B cell (primary cell): ENCODE data around the gene NPIPA1. TPM values are rescaled to one million over a fixed set of nuclear protein-coding genes. Genes with fewer than 3 reads are reported as not detected.
"Not testable (repeated sequence)": the region's sequence is repeated elsewhere in the genome, so short reads cannot be mapped to it uniquely, and the experiment has no call there.

Experiments used
- ATAC-seq: fragments of 200-7000 bp; cut with Tn5 transposase; one replicate; pipeline ENCODE4 v1.10.0; 2021; ENCODE audit warnings: low read depth, mild to moderate bottlenecking, moderate number of reproducible peaks, moderate library complexity
- CTCF ChIA-PET: fragments of 350-600 bp; sonication (Branson Sonifier 250); formaldehyde crosslinking; loops from one replicate; lab custom pipeline; 2021; ENCODE audit warnings: antibody characterized with exemption, inconsistent platforms; lab: Charles Lee
- POLR2A ChIA-PET: fragments of 350-600 bp; sonication (Branson Sonifier 250); formaldehyde crosslinking; loops from one replicate; lab custom pipeline; 2021; ENCODE audit warnings: antibody characterized with exemption; lab: Charles Lee
- DNase-seq: peaks from one replicate; pipeline ENCODE4 v3.0.0; 2013
- H2AFZ ChIP-seq: 2 replicates; pipeline ENCODE4 v1.6.1; 2012; ENCODE audit warnings: mild to moderate bottlenecking, low read depth, low read length; ENCODE audit not compliant: insufficient read depth, poor library complexity, severe bottlenecking
- H3K27ac ChIP-seq, 2 donors: 1 replicate in 1 of 2; 2 replicates in 1 of 2; pipeline ENCODE4 v1.5.1; 2012 to 2013; ENCODE audit warnings: low read length in 2 of 2, mild to moderate bottlenecking in 2 of 2, moderate library complexity in 1 of 2
- H3K27me3 ChIP-seq, 4 experiments: fragments of 200-600 bp in 1 of 4; sonication (generic) in 1 of 4; replicated peaks in 1 of 4; 1 replicate in 2 of 4; 2 replicates in 2 of 4; pipeline versions ENCODE4 v1.6.1 to v1.7.0; 2013 to 2016; ENCODE audit warnings: low read length in 3 of 4, mild to moderate bottlenecking in 2 of 4, mixed read lengths in 1 of 4, moderate library complexity in 1 of 4; ENCODE audit not compliant: insufficient read depth in 4 of 4, control insufficient read depth in 3 of 4; ENCODE audit errors: control extremely low read depth in 1 of 4
- H3K36me3 ChIP-seq, 2 experiments: replicated peaks in 1 of 2; 1 replicate in 1 of 2; 2 replicates in 1 of 2; pipeline versions ENCODE4 v1.6.1 to v1.7.1; 2013; ENCODE audit warnings: low read length in 1 of 2; ENCODE audit not compliant: insufficient read depth in 2 of 2, control insufficient read depth in 1 of 2; ENCODE audit errors: control extremely low read depth in 1 of 2, extremely low read depth in 1 of 2
- H3K4me1 ChIP-seq, 2 donors: fragments of 200-600 bp in 1 of 2; sonication (generic) in 1 of 2; 1 replicate in 1 of 2; 2 replicates in 1 of 2; pipeline versions ENCODE4 v1.5.1 to v1.6.1; 2013 to 2017; ENCODE audit warnings: low read length in 2 of 2; ENCODE audit not compliant: control insufficient read depth in 2 of 2, insufficient read depth in 2 of 2
- H3K4me2 ChIP-seq: replicated peaks from 2 replicates; pipeline ENCODE3; 2012; ENCODE audit warnings: mild to moderate bottlenecking, low read depth, low read length; ENCODE audit not compliant: poor library complexity, severe bottlenecking
- H3K4me3 ChIP-seq, 5 experiments: fragments of 200-600 bp in 1 of 5; sonication (generic) in 1 of 5; 1 replicate in 3 of 5; 2 replicates in 2 of 5; pipeline versions ENCODE4 v1.5.1 to v1.7.0; 2011 to 2016; ENCODE audit warnings: low read length in 4 of 5, mild to moderate bottlenecking in 4 of 5, low read depth in 2 of 5, control low read depth in 1 of 5, moderate library complexity in 1 of 5; ENCODE audit not compliant: insufficient read depth in 1 of 5; ENCODE audit errors: control extremely low read depth in 1 of 5, extremely low read depth in 1 of 5
- H3K79me2 ChIP-seq: fragments of 200-600 bp; sonication (generic); one replicate; pipeline ENCODE4 v1.6.0; 2016; ENCODE audit warnings: low read length; ENCODE audit not compliant: control insufficient read depth, insufficient read depth
- H3K9ac ChIP-seq: fragments of 200-600 bp; sonication (generic); 2 replicates; pipeline ENCODE4 v1.6.1; 2017; ENCODE audit warnings: mild to moderate bottlenecking, low read length, moderate library complexity
- H3K9me3 ChIP-seq, 3 donors: one replicate each; pipeline versions ENCODE4 v1.6.1 to v1.7.1; 2013; ENCODE audit warnings: low read length in 2 of 3; ENCODE audit not compliant: control insufficient read depth in 2 of 3, insufficient read depth in 1 of 3; ENCODE audit errors: control extremely low read depth in 1 of 3
- H4K20me1 ChIP-seq: 2 replicates; pipeline ENCODE4 v1.6.0; 2012; ENCODE audit warnings: mild to moderate bottlenecking, low read length; ENCODE audit not compliant: insufficient read depth, control insufficient read depth, poor library complexity, severe bottlenecking
- H3K27ac Mint-ChIP-seq: one replicate; pipeline ENCODE4 v1.8.0; 2021; ENCODE audit warnings: mixed read lengths
- H3K27me3 Mint-ChIP-seq: one replicate; pipeline ENCODE4 v1.8.0; 2021; ENCODE audit warnings: mixed read lengths
- H3K4me1 Mint-ChIP-seq: one replicate; pipeline ENCODE4 v1.8.0; 2021; ENCODE audit warnings: mixed read lengths
- H3K4me3 Mint-ChIP-seq: one replicate; pipeline ENCODE4 v1.8.0; 2021; ENCODE audit warnings: mixed read lengths
- H3K9me3 Mint-ChIP-seq: one replicate; pipeline ENCODE4 v1.8.0; 2022; ENCODE audit warnings: mixed read lengths; ENCODE audit not compliant: insufficient read depth
- CTCF ChIP-seq: fragments of 200-600 bp; IDR thresholded peaks from one replicate; pipeline ENCODE4 v1.8.0; 2022; ENCODE audit warnings: antibody characterized with exemption, mild to moderate bottlenecking
- WGBS: methylation state at CpG from one replicate; pipeline ENCODE4 v1.1.5; 2013; ENCODE audit warnings: missing lambda C conversion rate; ENCODE audit not compliant: insufficient coverage; 5-methylcytosine and 5-hydroxymethylcytosine counted together
- intact Hi-C: fragments of 100-400 bp; cut with micrococcal nuclease; formaldehyde crosslinking; loops from one replicate; pipeline ENCODE4 v1.10.0; 2022
- polyA plus RNA-seq: library from polyadenylated mRNA; depleted of rRNA; stranded (reverse); fragments of >200 nt; gene quantifications from 2 replicates; pipeline ENCODE4 v1.2.3, GENCODE V29; 2012
- total RNA-seq, 2 donors: library from RNA; stranded (reverse); fragments of 120-200 nt in 1 of 2; gene quantifications; 1 replicate in 1 of 2; 2 replicates in 1 of 2; pipeline versions ENCODE4 v1.2.3 to v1.2.4, GENCODE V29; 2013 to 2022

The NPIPA1 gene
- total and polyA plus RNA-seq, 2 donors (not counting 1 experiment from before 2014, with no cell fraction given), result 97.9 to 171 TPM

GRCh38 chr16:14897006-14897664, 40.1 kb upstream of the NPIPA1 start:
- H3K27me3 Mint-ChIP-seq, intact Hi-C loops: not testable (repeated sequence)

GRCh38 chr16:14898162-14898561, 39.1 kb upstream of the NPIPA1 start:
- H3K4me1 ChIP-seq, H3K4me3 Mint-ChIP-seq, H4K20me1 ChIP-seq, H3K4me1 Mint-ChIP-seq, H3K9me3 Mint-ChIP-seq, H3K27ac Mint-ChIP-seq, H3K4me3 ChIP-seq, H3K27ac ChIP-seq, H3K9ac ChIP-seq, ATAC-seq, CTCF ChIA-PET, H3K27me3 ChIP-seq, H3K9me3 ChIP-seq, intact Hi-C loops, POLR2A ChIA-PET, H3K79me2 ChIP-seq, H2AFZ ChIP-seq, H3K4me2 ChIP-seq, H3K27me3 Mint-ChIP-seq, H3K36me3 ChIP-seq: not testable (repeated sequence)
- DNase-seq, result peak; percentile 2
- WGBS, result 100% methylated on average over 3 of the region's 4 CpGs

More at GRCh38 chr16:14897006-14897664, 40.1 kb upstream of the NPIPA1 start:
- POLR2A ChIA-PET, H3K9me3 Mint-ChIP-seq, H3K9me3 ChIP-seq, H3K4me1 Mint-ChIP-seq, H2AFZ ChIP-seq, H3K4me1 ChIP-seq, H3K36me3 ChIP-seq, H3K4me2 ChIP-seq, H3K4me3 Mint-ChIP-seq, H3K27me3 ChIP-seq, H3K4me3 ChIP-seq, H3K27ac Mint-ChIP-seq, H4K20me1 ChIP-seq, H3K27ac ChIP-seq, CTCF ChIA-PET, DNase-seq, H3K79me2 ChIP-seq, H3K9ac ChIP-seq: not testable (repeated sequence)
- WGBS, result no CpG with 5 or more reads among the region's 12 CpGs
- TF ChIP-seq CTCF, result peak; percentile 22
- peak; percentile 39 for ATAC-seq

- H3K9ac ChIP-seq, H3K27me3 Mint-ChIP-seq, H3K27me3 ChIP-seq, H3K4me3 ChIP-seq, H3K9me3 ChIP-seq, POLR2A ChIA-PET, H3K79me2 ChIP-seq, H4K20me1 ChIP-seq, ATAC-seq, H3K4me3 Mint-ChIP-seq, H2AFZ ChIP-seq, intact Hi-C loops, H3K4me1 Mint-ChIP-seq, DNase-seq, CTCF ChIA-PET, H3K4me2 ChIP-seq, H3K9me3 Mint-ChIP-seq, H3K27ac Mint-ChIP-seq, H3K4me1 ChIP-seq, H3K36me3 ChIP-seq, H3K27ac ChIP-seq: not testable (repeated sequence)
- WGBS, result no CpG with 5 or more reads among the region's 8 CpGs
Measured at GRCh38 chr16:14903191-14903957, 33.9 kb upstream of the NPIPA1 start.
